DOHH2 (cell line): ENCODE results near the gene TSPAN1.

ENCODE experiments used
- EZH2phosphoT487 ChIP-seq: fragments of 200-600 bp; sonication (generic); IDR thresholded peaks from 2 replicates; pipeline ENCODE4 v1.6.1; 2017; ENCODE audit warnings: borderline replicate concordance, mild to moderate bottlenecking, antibody characterized with exemption, low read length, moderate library complexity, mixed read lengths
- TF ChIP-seq, protein P1 (sequence below): fragments of 200-600 bp; sonication (generic); IDR thresholded peaks from one replicate; pipeline ENCODE4 v1.5.1; 2014; ENCODE audit warnings: antibody characterized with exemption, mild to moderate bottlenecking, low read depth, low read length; ENCODE audit not compliant: poor library complexity, severe bottlenecking

- TF ChIP-seq EZH2phosphoT487, result no peak
- TF ChIP-seq, protein P1, sequence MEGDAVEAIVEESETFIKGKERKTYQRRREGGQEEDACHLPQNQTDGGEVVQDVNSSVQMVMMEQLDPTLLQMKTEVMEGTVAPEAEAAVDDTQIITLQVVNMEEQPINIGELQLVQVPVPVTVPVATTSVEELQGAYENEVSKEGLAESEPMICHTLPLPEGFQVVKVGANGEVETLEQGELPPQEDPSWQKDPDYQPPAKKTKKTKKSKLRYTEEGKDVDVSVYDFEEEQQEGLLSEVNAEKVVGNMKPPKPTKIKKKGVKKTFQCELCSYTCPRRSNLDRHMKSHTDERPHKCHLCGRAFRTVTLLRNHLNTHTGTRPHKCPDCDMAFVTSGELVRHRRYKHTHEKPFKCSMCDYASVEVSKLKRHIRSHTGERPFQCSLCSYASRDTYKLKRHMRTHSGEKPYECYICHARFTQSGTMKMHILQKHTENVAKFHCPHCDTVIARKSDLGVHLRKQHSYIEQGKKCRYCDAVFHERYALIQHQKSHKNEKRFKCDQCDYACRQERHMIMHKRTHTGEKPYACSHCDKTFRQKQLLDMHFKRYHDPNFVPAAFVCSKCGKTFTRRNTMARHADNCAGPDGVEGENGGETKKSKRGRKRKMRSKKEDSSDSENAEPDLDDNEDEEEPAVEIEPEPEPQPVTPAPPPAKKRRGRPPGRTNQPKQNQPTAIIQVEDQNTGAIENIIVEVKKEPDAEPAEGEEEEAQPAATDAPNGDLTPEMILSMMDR, result no peak
Measured at GRCh38 chr1:46153732-46154131, 21.2 kb upstream of the TSPAN1 start.
